Glutamatergic neuron (in vitro differentiated cells): ENCODE measurements around the gene R3HDM2. TPM values are rescaled to one million over a fixed set of nuclear protein-coding genes. Genes with fewer than 3 reads are reported as not detected.

ENCODE experiments used
- DNase-seq: peaks from one replicate; pipeline ENCODE4 v3.0.0; 2022
- H3K27ac Mint-ChIP-seq: one replicate; pipeline ENCODE4 v1.8.0; 2020; ENCODE audit warnings: mild to moderate bottlenecking, mixed read lengths, inconsistent platforms; ENCODE audit not compliant: unreplicated experiment
- H3K27me3 Mint-ChIP-seq: one replicate; pipeline ENCODE4 v1.8.0; 2020; ENCODE audit warnings: mild to moderate bottlenecking, moderate library complexity, mixed read lengths, inconsistent platforms; ENCODE audit not compliant: unreplicated experiment
- H3K36me3 Mint-ChIP-seq: one replicate; pipeline ENCODE4 v1.8.0; 2020; ENCODE audit warnings: mild to moderate bottlenecking, mixed read lengths, inconsistent platforms; ENCODE audit not compliant: unreplicated experiment
- H3K4me1 Mint-ChIP-seq: one replicate; pipeline ENCODE4 v1.8.0; 2020; ENCODE audit warnings: mild to moderate bottlenecking, low read depth, mixed read lengths, inconsistent platforms; ENCODE audit not compliant: unreplicated experiment
- H3K4me3 Mint-ChIP-seq: one replicate; pipeline ENCODE4 v1.8.0; 2020; ENCODE audit warnings: mild to moderate bottlenecking, mixed read lengths, inconsistent platforms; ENCODE audit not compliant: unreplicated experiment
- H3K9me3 Mint-ChIP-seq: one replicate; pipeline ENCODE4 v1.8.0; 2020; ENCODE audit warnings: mild to moderate bottlenecking, moderate library complexity, mixed read lengths, inconsistent platforms; ENCODE audit not compliant: unreplicated experiment
- total RNA-seq: library from RNA; stranded (reverse); fragmentation: NEBNext Ultra II Directional; extraction: Animal tissue kit (Norgen Biotek cat#: 25700); gene quantifications from one replicate; pipeline ENCODE4 v1.2.1, GENCODE V29; 2021; ENCODE audit not compliant: unreplicated experiment
- TF ChIP-seq, protein P1 (sequence below): fragments of 200-600 bp; sonication (generic); IDR thresholded peaks from one replicate; pipeline ENCODE4 v1.5.0; 2021; ENCODE audit not compliant: partially characterized antibody, unreplicated experiment

R3HDM2 gene
- total RNA-seq, 1 donor from 2014 or later = 106 TPM

- peaks cover 30% of the 10 kb centered on the region for H3K27me3 Mint-ChIP-seq
- peaks cover 21% of the 10 kb centered on the region for H3K9me3 Mint-ChIP-seq
- no peaks in the 10 kb centered on the region for H3K36me3 Mint-ChIP-seq
- H3K27ac Mint-ChIP-seq = no peak overlapping the region
- TF ChIP-seq, protein P1, sequence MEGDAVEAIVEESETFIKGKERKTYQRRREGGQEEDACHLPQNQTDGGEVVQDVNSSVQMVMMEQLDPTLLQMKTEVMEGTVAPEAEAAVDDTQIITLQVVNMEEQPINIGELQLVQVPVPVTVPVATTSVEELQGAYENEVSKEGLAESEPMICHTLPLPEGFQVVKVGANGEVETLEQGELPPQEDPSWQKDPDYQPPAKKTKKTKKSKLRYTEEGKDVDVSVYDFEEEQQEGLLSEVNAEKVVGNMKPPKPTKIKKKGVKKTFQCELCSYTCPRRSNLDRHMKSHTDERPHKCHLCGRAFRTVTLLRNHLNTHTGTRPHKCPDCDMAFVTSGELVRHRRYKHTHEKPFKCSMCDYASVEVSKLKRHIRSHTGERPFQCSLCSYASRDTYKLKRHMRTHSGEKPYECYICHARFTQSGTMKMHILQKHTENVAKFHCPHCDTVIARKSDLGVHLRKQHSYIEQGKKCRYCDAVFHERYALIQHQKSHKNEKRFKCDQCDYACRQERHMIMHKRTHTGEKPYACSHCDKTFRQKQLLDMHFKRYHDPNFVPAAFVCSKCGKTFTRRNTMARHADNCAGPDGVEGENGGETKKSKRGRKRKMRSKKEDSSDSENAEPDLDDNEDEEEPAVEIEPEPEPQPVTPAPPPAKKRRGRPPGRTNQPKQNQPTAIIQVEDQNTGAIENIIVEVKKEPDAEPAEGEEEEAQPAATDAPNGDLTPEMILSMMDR = no peak
- H3K4me1 Mint-ChIP-seq = peaks cover 22% of the 10 kb centered on the region
- H3K4me3 Mint-ChIP-seq = no peak overlapping the region
- DNase-seq = no peak
Measured at GRCh38 chr12:57211791-57212700, 218.8 kb downstream of the R3HDM2 start.

- H3K36me3 Mint-ChIP-seq = no peaks in the 10 kb centered on the region
- no peak for DNase-seq
- peaks cover 21% of the 10 kb centered on the region for H3K9me3 Mint-ChIP-seq
- peaks cover 30% of the 10 kb centered on the region for H3K27me3 Mint-ChIP-seq
- H3K4me1 Mint-ChIP-seq = peaks cover 22% of the 10 kb centered on the region
- no peak overlapping the region for H3K27ac Mint-ChIP-seq
- no peak overlapping the region for H3K4me3 Mint-ChIP-seq
- TF ChIP-seq, protein P1 = no peak
Measured at GRCh38 chr12:57210926-57211692, 219.7 kb downstream of the R3HDM2 start.

DNA sequence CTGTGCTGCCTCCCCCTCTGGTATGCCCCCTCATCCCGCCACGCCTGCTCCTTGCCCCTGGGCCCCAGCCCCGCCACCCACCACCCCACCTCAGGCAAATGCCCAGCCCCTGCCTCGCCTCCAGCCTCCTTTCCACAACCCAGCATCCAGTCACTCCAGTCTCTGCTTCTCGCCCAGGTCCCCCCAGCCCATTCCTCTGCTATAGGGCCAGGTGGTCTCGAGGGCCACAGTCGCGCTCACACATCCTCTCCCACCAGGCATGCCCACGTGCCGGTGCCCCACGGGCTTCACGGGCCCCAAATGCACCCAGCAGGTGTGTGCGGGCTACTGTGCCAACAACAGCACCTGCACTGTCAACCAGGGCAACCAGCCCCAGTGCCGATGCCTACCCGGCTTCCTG lies 220.4 kb downstream of the R3HDM2 start:
- H3K27me3 Mint-ChIP-seq = peaks cover 26% of the 10 kb centered on the region
- no peak for DNase-seq
- H3K36me3 Mint-ChIP-seq = no peaks in the 10 kb centered on the region
- peaks cover 17% of the 10 kb centered on the region for H3K4me1 Mint-ChIP-seq
- peaks cover 17% of the 10 kb centered on the region for H3K9me3 Mint-ChIP-seq
- no peak overlapping the region for H3K27ac Mint-ChIP-seq
- no peak overlapping the region for H3K4me3 Mint-ChIP-seq
- TF ChIP-seq, protein P1 = no peak

DNA sequence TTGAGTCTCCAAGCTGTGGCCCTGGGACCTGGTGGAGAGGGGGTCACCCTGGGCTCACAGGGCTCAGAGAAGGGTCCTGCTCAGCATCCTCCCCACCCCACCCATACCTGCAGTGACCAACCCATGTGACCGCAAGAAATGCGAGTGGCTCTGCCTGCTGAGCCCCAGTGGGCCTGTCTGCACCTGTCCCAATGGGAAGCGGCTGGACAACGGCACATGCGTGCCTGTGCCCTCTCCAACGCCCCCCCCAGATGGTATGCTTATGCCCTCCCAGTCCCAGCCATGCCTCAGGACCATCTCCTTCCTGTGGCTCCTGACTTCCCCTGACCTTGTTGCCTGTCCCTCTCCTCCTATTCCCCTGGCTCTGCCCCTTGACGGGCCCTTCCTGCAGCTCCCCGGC lies 220.9 kb downstream of the R3HDM2 start:
- TF ChIP-seq, protein P1 = no peak
- Mint-ChIP-seq H3K27me3 (peaks cover 23% of the 10 kb centered on the region), H3K36me3 (no peaks in the 10 kb centered on the region), H3K4me3 (no peak overlapping the region), H3K27ac (no peak overlapping the region), H3K9me3 (peaks cover 17% of the 10 kb centered on the region), H3K4me1 (peaks cover 14% of the 10 kb centered on the region)
- no peak for DNase-seq
